GM19025 (cell line): ENCODE data around the gene CACNA1C.

ENCODE experiments used
- ATAC-seq: cut with Tn5 transposase; IDR thresholded peaks from one replicate; pipeline ENCODE4 v1.9.1; 2021; ENCODE audit warnings: mild to moderate bottlenecking, low read depth, moderate library complexity; ENCODE audit not compliant: unreplicated experiment

Gene CACNA1C

DNA sequence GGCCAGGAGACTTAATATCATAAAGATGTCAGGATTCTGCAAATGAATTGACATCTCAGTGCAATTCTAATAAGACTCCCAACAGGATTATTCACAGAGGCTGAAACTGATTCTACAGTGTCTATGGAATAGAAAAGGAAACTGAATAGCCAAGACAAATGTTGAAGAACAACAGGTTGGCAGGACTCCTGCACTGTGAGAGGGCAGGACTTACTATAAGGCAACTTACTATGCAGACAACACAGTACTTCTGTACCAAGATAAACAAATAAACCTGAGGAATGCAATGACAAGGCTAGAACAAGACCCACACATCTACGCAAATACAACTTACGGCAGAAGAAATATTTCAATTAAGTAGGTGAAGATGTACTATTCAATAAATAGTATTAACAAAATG, 609.7 kb downstream of the CACNA1C start:
- ATAC-seq: no peak

- ATAC-seq: no peak
These were observed 612.2 kb downstream of the CACNA1C start for GRCh38 chr12:2664721-2665577.

GRCh38 chr12:2666411-2666810, 613.6 kb downstream of the CACNA1C start:
- ATAC-seq: no peak

GRCh38 chr12:2666846-2667245, 614.1 kb downstream of the CACNA1C start:
- ATAC-seq: no peak

GRCh38 chr12:2667716-2668440, 615.1 kb downstream of the CACNA1C start:
- no peak for ATAC-seq

- no peak for ATAC-seq
These were observed 616.0 kb downstream of the CACNA1C start for GRCh38 chr12:2668816-2669215.

DNA sequence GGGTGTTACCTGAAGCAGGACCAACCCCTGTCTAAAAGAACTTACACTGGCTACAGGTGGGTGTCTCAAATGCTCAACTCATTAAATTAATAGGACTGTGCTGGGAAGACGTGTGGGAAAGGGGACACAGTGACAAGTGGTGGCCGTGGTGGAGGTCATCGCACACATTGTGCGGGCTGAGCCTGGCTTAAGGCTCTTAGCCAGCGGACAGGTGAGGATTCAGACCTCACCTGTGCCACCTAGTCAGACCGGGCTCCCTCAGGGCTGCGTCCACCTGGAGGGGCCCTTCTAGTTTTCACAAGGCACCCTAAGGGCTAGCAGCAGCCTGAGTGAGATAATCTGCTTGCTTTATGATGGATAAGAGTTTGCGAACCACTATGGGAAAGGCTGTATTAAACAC, 616.8 kb downstream of the CACNA1C start:
- no peak for ATAC-seq

DNA sequence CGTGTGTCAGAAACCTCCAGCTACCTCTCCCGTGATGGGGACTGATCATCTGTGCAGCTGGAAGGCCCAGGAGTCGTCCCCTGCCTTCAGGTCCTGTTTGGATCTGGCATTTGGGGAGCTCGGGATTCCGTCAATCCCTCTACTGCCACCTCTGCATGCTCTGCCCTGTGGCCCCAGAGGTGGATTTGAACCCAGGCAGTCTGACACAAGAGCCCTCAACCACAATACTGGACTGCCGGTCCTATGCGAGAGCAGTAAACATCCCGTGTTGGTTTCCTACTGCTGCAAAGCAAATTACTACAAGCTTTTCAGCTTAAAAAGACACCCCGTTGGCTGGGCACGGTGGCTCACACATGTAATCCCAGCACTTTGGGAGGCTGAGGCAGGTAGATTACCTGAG, 620.1 kb downstream of the CACNA1C start:
- ATAC-seq: no peak

GRCh38 chr12:2673966-2674810, 621.4 kb downstream of the CACNA1C start:
- ATAC-seq: no peak

DNA sequence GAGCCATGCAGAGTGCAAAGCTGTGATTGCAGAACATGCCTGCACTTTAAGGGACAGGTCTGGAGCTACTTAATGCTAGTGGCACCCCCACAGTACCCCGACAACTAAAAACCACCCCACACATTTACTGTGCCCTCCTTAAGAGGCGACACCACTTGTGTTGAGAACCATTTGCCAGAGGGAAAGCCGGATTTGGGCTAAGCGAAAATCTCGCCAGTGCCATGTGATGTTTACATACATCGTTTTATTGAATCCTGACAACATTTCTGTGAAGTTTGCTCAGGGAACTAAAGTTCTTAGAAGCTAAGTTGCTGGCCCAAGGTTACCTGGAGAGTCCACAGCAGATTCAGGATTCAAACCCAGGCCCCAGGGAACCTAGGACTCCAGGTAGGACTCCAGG, 623.0 kb downstream of the CACNA1C start:
- no peak for ATAC-seq

- no peak for ATAC-seq
These were observed 624.5 kb downstream of the CACNA1C start for GRCh38 chr12:2677142-2677880.

GRCh38 chr12:2678426-2678825, 625.6 kb downstream of the CACNA1C start:
- no peak for ATAC-seq

GRCh38 chr12:2679068-2679815, 626.5 kb downstream of the CACNA1C start:
- ATAC-seq: no peak

DNA sequence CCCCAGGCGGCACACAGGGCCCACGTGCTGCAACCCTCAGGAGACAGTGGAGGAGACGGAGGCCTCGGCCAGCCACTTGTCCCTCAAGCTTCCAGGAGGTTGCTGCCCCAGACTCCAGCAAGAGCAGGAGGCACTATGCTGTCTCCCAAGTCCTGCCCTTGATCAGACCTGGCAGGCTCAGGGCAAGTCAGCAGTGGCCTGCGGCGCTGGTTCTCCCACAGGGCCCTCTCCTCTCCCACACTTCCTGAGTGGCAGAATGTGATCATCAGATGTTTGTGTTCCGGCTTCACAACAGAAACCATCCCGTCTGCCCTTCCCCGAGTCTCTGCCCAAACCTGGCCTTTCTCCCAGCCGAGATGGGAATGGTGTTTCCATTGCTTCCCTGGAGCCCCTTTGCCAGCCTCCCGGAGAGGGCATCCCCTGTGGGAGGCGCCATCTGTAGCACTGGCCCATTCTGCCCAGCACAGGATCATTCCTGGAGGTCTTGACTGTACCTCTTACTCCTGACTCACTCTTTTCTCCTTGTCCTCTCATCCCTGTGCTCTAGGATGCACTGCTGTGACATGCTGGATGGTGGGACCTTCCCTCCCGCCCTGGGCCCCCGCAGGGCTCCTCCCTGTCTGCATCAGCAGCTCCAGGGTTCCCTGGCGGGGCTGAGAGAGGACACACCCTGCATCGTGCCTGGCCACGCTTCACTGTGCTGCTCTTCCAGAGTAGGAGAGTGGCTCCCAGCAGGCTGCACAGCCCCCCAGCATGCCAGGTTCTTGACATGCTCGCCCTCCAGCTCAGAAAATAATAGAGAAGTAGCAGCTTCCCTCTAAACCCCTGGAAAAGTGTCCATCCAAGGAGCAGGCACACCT, 627.3 kb downstream of the CACNA1C start:
- no peak for ATAC-seq

GRCh38 chr12:2680676-2681039, 627.9 kb downstream of the CACNA1C start:
- ATAC-seq: no peak

DNA sequence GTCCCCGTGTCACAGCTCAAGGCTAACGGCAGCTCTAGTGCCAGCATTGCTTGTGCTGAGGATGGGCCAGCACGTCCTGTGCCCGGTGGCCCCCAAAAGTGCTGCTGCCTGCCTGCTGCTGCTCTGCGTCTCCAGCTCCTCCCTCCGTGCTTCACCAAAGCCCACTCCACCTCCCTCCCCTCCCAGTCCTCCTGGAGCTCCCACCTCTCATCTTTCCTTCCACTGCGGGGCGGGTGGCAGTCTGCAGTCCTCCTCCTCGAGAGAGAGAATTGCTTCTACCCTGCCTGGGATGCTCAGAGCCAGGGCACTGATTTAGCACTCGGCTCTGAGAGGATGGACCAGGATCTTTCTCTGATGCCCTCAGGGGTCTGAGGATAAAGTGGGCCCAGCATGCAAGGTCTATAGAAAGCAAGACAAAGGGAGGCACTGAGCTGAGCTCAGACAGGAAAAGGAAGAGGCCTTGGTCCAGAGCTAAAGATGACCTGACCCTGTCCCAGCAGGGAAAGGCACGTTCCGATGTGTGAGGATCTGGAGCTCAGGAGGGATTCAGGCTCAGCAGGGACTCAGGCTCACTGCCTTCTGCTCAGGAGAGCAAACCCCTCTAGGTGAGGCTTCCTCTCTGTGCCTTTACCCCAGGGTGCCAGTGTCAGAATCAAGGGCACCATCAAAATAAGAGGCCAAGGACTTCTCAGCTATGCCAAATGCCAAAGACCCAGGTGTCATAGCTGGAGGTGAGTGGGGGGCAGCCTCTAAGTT, 628.8 kb downstream of the CACNA1C start:
- ATAC-seq: no peak

- ATAC-seq: no peak
These were observed 629.8 kb downstream of the CACNA1C start for GRCh38 chr12:2682296-2683251.
